HG03139 (cell line): ENCODE data around the gene TIMP4.

Experiments used
- ATAC-seq: cut with Tn5 transposase; IDR thresholded peaks from one replicate; pipeline ENCODE4 v1.9.1; 2021; ENCODE audit not compliant: unreplicated experiment

The TIMP4 gene

GRCh38 chr3:12107071-12107713 lies 51.5 kb downstream of the TIMP4 start:
- no peak for ATAC-seq
